Activated CD8-positive, alpha-beta memory T cell treated with anti-CD3 and anti-CD28 coated beads, Interleukin-2, amount 10 ng/mL, durations not matched to agents 7 days and 5 days (primary cell): Measurements from ENCODE around the gene NEURL1B. TPM values are rescaled to one million over a fixed set of nuclear protein-coding genes. Genes with fewer than 3 reads are reported as not detected.

Source experiments
- ATAC-seq: fragments of 150-1000 bp; cut with Tn5 transposase; one replicate; pipeline ENCODE4 v1.10.0; 2021; ENCODE audit warnings: moderate library complexity
- CTCF ChIA-PET: fragments of 350-600 bp; sonication (Branson Sonifier 250); formaldehyde crosslinking; loops from one replicate; lab custom pipeline; 2021; ENCODE audit warnings: antibody characterized with exemption; lab: Charles Lee
- DNase-seq: peaks from one replicate; pipeline ENCODE4 v3.0.0-alpha.2; 2020
- H3K27ac Mint-ChIP-seq: one replicate; pipeline ENCODE4 v1.8.0; 2021; ENCODE audit warnings: mild to moderate bottlenecking, mixed read lengths
- H3K27me3 Mint-ChIP-seq: one replicate; pipeline ENCODE4 v1.8.0; 2021; ENCODE audit warnings: mixed read lengths
- H3K36me3 Mint-ChIP-seq: one replicate; pipeline ENCODE4 v1.8.0; 2021; ENCODE audit warnings: mild to moderate bottlenecking, mixed read lengths
- H3K4me1 Mint-ChIP-seq: one replicate; pipeline ENCODE4 v1.8.0; 2021; ENCODE audit warnings: mixed read lengths
- H3K4me3 Mint-ChIP-seq: one replicate; pipeline ENCODE4 v1.8.0; 2021; ENCODE audit warnings: mild to moderate bottlenecking, moderate library complexity, mixed read lengths
- H3K9me3 Mint-ChIP-seq: one replicate; pipeline ENCODE4 v1.8.0; 2022; ENCODE audit warnings: low read depth, mixed read lengths
- total RNA-seq, 2 experiments: library from RNA; stranded (reverse); gene quantifications; one replicate each; pipeline ENCODE4 v1.2.3, GENCODE V29; 2021

Gene NEURL1B
- total RNA-seq, 2 experiments from 2014 or later = 0.26 to 1.7 TPM

DNA sequence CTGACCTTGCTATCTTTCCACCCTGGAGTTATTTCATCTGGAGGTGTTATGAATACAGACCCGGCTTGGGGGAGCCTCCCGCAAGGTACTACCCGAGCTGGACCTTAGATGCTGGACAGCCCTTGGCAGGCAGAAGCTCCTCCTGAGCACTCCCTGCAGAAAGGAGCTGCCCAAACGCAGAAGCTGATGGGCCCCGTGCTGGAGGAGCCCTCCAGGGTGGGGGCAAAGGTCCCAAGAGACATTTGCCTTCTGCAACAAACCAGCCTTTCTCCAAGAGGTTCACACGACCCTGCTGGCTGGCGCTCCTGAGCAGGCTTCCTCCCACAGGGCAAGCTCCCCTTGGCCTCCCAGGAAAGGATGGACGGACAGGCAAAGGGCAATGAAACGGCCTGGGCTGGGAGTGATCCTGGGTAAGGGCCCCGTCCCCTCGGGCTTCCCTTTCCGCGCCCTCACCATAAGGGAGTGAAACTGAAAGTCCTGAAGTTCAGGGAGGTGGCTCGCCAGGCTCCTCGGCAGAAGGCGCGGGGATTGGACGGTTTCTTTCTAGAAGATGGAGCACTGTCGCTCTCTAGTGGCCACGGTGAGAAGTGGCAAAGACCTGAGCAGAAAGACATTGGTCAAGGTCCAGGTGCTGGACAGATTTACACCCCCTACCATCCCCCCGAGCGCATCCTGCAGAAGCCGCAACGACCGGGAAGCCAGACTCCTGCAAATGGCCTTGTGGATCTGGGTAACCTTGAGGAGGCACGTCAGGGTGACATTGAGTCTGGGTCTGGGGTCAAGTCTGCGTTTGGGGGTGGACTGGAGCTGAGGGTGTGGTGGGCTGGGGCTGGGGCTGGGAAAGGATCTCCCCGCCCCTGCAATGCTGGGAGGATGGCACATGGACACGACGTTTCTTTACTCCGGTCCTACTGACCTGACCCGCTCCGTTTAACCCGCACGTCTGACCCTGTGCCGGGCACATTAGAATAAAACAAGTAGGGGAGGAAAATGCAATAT is 56.4 kb downstream of the NEURL1B start:
- DNase-seq (peak; percentile 92), ATAC-seq (peak; percentile 98)
- Mint-ChIP-seq H3K27ac (peak overlapping the region; percentile 90), H3K4me3 (peak overlapping the region; percentile 87), H3K4me1 (peaks cover 22% of the 10 kb centered on the region), H3K36me3 (no peaks in the 10 kb centered on the region), H3K27me3 (peaks cover 28% of the 10 kb centered on the region), H3K9me3 (no peaks in the 10 kb centered on the region)
- CTCF ChIA-PET = interaction anchor here (0.6 to 6.9 kb wide), 24 partner anchors 9 to 328 kb away, joined by 3 to 54 read pairs (median 5); no protein-coding TSS in a partner anchor

DNA sequence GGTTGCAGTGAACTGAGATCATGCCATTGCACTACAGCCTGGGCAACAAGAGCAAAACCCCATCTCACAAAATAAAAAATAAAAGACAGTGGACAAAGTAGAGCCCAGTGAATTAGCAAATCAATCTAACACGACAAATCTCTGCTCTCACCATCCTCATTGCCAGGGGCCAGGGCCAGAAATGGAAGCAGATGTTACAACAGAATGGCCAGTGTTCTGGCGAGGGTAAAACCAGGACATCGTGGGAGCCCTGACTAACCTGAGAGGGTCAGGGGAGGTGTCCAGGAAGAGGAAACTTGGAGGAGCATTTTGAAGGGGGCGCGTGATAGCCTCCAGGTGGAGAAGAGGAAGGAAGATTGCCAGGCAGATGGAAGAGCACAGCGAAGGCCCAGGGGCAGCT is 58.4 kb downstream of the NEURL1B start:
- H3K4me3 Mint-ChIP-seq = no peak overlapping the region
- no peaks in the 10 kb centered on the region for H3K9me3 Mint-ChIP-seq
- H3K27me3 Mint-ChIP-seq = peaks cover 42% of the 10 kb centered on the region
- DNase-seq (no peak), ATAC-seq (no peak)
- H3K36me3 Mint-ChIP-seq = no peaks in the 10 kb centered on the region
- CTCF ChIA-PET = interaction anchor here (1.0 to 6.9 kb wide), 6 partner anchors 11 to 239 kb away, joined by 3 to 54 read pairs (median 12); no protein-coding TSS in a partner anchor
- no peak overlapping the region for H3K27ac Mint-ChIP-seq
- peaks cover 22% of the 10 kb centered on the region for H3K4me1 Mint-ChIP-seq

DNA sequence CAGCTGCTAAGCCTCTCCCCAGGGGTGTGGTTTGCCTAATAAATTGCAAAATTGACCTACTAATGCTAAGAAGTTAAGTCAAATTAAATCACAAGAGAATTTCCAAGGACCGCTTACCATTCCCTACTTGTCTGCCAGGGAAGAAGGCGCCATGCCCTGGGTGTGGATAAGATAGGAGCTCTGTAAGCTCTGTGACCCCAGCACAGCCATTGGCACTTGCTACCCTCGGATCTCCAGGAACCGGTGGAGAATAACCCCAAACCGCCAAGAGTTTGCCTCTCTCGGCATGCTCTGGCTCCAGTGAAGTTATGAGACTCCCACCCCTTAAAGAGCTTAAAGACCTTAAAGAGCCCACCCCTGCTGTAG is 58.9 kb downstream of the NEURL1B start:
- peaks cover 45% of the 10 kb centered on the region for H3K27me3 Mint-ChIP-seq
- no peaks in the 10 kb centered on the region for H3K9me3 Mint-ChIP-seq
- no peak for ATAC-seq
- H3K4me3 Mint-ChIP-seq = no peak overlapping the region
- H3K4me1 Mint-ChIP-seq = peaks cover 22% of the 10 kb centered on the region
- no peaks in the 10 kb centered on the region for H3K36me3 Mint-ChIP-seq
- no peak for DNase-seq
- H3K27ac Mint-ChIP-seq = no peak overlapping the region
- CTCF ChIA-PET = interaction anchor here (1.0 to 6.9 kb wide), 4 partner anchors 12 to 220 kb away, joined by 5 to 54 read pairs (median 15); no protein-coding TSS in a partner anchor

GRCh38 chr5:172700365-172701290 is 59.6 kb downstream of the NEURL1B start:
- DNase-seq = no peak
- no peaks in the 10 kb centered on the region for H3K36me3 Mint-ChIP-seq
- H3K9me3 Mint-ChIP-seq = no peaks in the 10 kb centered on the region
- ATAC-seq = no peak
- peaks cover 45% of the 10 kb centered on the region for H3K27me3 Mint-ChIP-seq
- H3K27ac Mint-ChIP-seq = no peak overlapping the region
- CTCF ChIA-PET = interaction anchor here (1.0 to 6.9 kb wide), 6 partner anchors 12 to 222 kb away, joined by 5 to 54 read pairs (median 10); no protein-coding TSS in a partner anchor
- H3K4me1 Mint-ChIP-seq = peaks cover 22% of the 10 kb centered on the region
- no peak overlapping the region for H3K4me3 Mint-ChIP-seq

DNA sequence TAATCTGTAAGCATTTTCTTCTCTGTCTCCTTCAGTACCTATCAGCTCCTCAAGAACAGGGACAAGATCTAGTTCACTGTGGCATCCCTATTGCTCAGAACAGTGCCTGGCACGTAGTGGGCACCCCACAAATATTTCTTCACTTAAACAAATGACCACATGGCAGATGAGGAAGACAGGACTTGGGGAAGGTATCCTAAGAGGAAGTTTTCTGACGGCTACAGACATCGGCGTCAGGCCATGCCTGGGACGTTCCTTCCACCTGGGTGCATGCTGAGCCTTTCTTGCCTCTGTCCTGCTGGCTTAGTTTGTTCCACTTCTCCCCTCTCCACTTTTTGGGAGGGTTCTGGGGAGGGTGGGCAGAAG is 60.2 kb downstream of the NEURL1B start:
- DNase-seq (no peak), ATAC-seq (no peak)
- H3K27me3 Mint-ChIP-seq = peaks cover 49% of the 10 kb centered on the region
- H3K27ac Mint-ChIP-seq = no peak overlapping the region
- no peaks in the 10 kb centered on the region for H3K9me3 Mint-ChIP-seq
- CTCF ChIA-PET = interaction anchor here (0.7 to 1.5 kb wide), 6 partner anchors 13 to 530 kb away, joined by 3 to 8 read pairs (median 3); no protein-coding TSS in a partner anchor
- no peak overlapping the region for H3K4me3 Mint-ChIP-seq
- H3K36me3 Mint-ChIP-seq = no peaks in the 10 kb centered on the region
- H3K4me1 Mint-ChIP-seq = peaks cover 22% of the 10 kb centered on the region

- Mint-ChIP-seq H3K27me3 (peaks cover 49% of the 10 kb centered on the region), H3K9me3 (no peaks in the 10 kb centered on the region), H3K4me1 (peaks cover 13% of the 10 kb centered on the region), H3K4me3 (no peak overlapping the region), H3K27ac (no peak overlapping the region), H3K36me3 (no peaks in the 10 kb centered on the region)
- no peak for ATAC-seq
- no peak for DNase-seq
- CTCF ChIA-PET = interaction anchor here (11.7 kb wide), 1 partner anchor 229 kb away, joined by 291 read pairs; no protein-coding TSS in a partner anchor
Observed at GRCh38 chr5:172703952-172704351, 62.9 kb downstream of the NEURL1B start.

- CTCF ChIA-PET = interaction anchor here (0.9 to 11.7 kb wide), 6 partner anchors 8 to 267 kb away, joined by 3 to 291 read pairs (median 7); no protein-coding TSS in a partner anchor
- Mint-ChIP-seq H3K27ac (no peak overlapping the region), H3K4me1 (peaks cover 13% of the 10 kb centered on the region), H3K36me3 (no peaks in the 10 kb centered on the region), H3K27me3 (peaks cover 43% of the 10 kb centered on the region), H3K4me3 (no peak overlapping the region), H3K9me3 (no peaks in the 10 kb centered on the region)
- no peak for ATAC-seq
- DNase-seq = no peak
Observed at GRCh38 chr5:172705576-172706084, 64.6 kb downstream of the NEURL1B start.

DNA sequence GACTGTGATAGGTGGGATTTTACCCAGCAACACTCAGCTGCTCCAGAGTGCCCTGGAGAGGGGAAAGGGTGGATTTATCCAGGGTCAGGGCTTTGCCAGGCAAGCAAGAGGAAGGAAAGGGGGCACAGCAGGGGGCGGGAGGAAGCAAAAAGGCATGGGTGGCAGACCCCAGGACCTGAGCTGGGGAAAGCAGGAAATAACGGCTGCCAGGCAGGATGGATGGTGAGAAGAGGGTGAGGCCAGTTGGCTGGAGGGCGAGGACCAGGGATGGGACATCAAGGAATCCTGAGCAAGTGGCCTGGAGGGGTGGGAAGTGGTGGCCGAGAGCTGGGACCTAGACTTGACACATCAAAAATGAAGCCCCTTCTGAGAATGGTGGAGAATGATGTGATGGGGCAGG is 65.7 kb downstream of the NEURL1B start:
- CTCF ChIA-PET = interaction anchor here (0.7 to 11.7 kb wide), 6 partner anchors 8 to 610 kb away, joined by 3 to 291 read pairs (median 7); partner anchors contain the start of gene RPL26L1
- H3K4me3 Mint-ChIP-seq = no peak overlapping the region
- H3K27me3 Mint-ChIP-seq = peaks cover 34% of the 10 kb centered on the region
- no peak for DNase-seq
- no peak for ATAC-seq
- H3K36me3 Mint-ChIP-seq = no peaks in the 10 kb centered on the region
- peaks cover 3% of the 10 kb centered on the region for H3K4me1 Mint-ChIP-seq
- H3K27ac Mint-ChIP-seq = no peak overlapping the region
- no peaks in the 10 kb centered on the region for H3K9me3 Mint-ChIP-seq

DNA sequence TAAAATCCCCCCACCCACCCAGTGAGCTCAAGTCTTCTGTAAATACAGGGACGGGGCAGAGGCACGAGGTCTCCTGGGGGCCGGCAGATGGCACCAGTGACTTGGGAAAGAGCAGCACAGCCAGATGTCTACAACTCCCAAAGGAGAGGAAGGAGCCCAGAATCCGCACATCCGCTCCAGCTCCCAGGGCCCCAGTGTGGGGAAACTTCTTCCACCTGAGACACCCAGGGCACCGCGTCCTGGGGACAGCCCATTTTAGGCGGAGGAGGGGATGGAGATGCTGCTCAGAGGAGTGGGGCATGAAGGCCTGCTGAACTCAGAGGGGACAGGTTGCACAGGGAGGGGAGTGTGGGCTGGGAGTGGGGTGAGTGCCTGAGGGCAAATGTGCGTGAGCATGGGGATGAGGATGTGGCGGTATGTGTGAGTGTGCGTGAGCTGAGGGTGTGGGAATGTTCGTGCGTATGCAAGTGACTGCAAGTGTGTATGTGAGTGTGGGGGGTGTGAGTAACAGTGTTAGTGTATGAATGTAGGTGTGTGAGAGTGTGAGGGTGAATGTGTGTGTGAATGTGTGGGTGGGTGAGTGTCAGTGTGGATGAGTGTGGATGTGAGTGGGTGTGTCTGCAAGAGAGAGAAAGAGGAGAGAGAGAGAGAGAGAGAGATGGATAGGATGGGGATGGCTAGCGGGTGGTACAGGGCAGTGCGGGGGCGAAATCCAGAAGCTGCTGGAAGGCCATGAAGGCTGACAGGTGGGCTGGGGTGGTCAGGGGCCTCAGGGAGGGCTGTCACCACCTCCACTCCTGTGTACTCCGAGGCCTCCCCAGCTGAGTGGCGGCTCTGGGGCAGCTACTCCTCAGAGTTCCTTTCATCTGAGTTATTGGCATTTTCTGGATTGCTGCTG is 66.5 kb downstream of the NEURL1B start:
- Mint-ChIP-seq H3K36me3 (no peaks in the 10 kb centered on the region), H3K4me3 (no peak overlapping the region), H3K4me1 (no peaks in the 10 kb centered on the region), H3K27ac (no peak overlapping the region), H3K27me3 (peaks cover 28% of the 10 kb centered on the region), H3K9me3 (no peaks in the 10 kb centered on the region)
- CTCF ChIA-PET = interaction anchor here (0.7 to 11.7 kb wide), 5 partner anchors 7 to 609 kb away, joined by 3 to 291 read pairs (median 9); partner anchors contain the start of gene RPL26L1
- DNase-seq (no peak), ATAC-seq (peak; percentile 30)

DNA sequence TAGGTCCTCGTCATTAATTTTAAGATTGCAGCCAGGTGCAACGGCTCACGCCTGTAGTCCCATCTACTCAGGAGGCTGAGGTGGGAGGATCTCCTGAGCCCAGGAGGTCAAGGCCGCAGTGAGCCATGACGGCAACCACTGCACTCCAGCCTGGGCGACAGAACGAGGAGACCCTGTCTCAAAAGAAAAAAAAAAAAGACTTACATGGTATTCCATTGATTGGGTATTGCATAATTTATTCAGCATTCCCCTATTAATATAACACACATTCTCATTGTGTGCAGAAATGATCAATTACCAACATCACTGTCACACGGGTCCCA is 67.1 kb downstream of the NEURL1B start:
- CTCF ChIA-PET = interaction anchor here (2.9 to 11.7 kb wide), 2 partner anchors 10 to 224 kb away, joined by 15 to 291 read pairs; no protein-coding TSS in a partner anchor
- Mint-ChIP-seq H3K27me3 (peaks cover 22% of the 10 kb centered on the region), H3K36me3 (no peaks in the 10 kb centered on the region), H3K4me3 (no peak overlapping the region), H3K9me3 (no peaks in the 10 kb centered on the region), H3K27ac (no peak overlapping the region), H3K4me1 (no peaks in the 10 kb centered on the region)
- DNase-seq (no peak), ATAC-seq (no peak)

DNA sequence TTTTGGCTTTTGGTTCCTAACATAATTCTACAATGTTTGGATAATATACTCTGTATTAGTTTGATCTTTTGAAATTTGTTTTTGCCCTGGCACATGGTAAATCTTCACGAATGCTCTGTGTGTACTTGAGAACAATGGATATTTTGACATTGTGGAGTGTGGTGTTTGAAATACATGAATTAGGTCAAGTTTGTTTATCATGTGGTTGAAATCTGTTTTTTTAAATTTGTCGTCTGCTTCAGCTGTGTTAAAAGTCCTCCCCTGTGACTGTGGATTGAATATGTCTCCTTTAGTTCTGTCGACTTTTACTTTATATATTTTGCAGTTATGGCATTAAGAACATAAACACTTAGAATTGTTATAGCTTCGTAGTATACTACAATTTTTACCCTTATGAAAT is 69.6 kb downstream of the NEURL1B start:
- Mint-ChIP-seq H3K4me3 (no peak overlapping the region), H3K27ac (no peak overlapping the region), H3K9me3 (no peaks in the 10 kb centered on the region), H3K36me3 (no peaks in the 10 kb centered on the region), H3K27me3 (peaks cover 9% of the 10 kb centered on the region), H3K4me1 (no peaks in the 10 kb centered on the region)
- ATAC-seq = no peak
- no peak for DNase-seq
- CTCF ChIA-PET = interaction anchor here (1.3 to 11.7 kb wide), 3 partner anchors 60 to 222 kb away, joined by 4 to 291 read pairs (median 10); partner anchors contain the start of gene DUSP1
